Measurements from ENCODE around the gene MS4A6E. TPM values are rescaled to one million over a fixed set of nuclear protein-coding genes. Genes with fewer than 3 reads are reported as not detected.
A peak's percentile ranks its signal among the peaks of the same experiment; 100 is the strongest.

MS4A6E gene
- total and polyA plus RNA-seq, 2 donors (not counting 1 experiment from before 2014, with no cell fraction given): not detected

DNA sequence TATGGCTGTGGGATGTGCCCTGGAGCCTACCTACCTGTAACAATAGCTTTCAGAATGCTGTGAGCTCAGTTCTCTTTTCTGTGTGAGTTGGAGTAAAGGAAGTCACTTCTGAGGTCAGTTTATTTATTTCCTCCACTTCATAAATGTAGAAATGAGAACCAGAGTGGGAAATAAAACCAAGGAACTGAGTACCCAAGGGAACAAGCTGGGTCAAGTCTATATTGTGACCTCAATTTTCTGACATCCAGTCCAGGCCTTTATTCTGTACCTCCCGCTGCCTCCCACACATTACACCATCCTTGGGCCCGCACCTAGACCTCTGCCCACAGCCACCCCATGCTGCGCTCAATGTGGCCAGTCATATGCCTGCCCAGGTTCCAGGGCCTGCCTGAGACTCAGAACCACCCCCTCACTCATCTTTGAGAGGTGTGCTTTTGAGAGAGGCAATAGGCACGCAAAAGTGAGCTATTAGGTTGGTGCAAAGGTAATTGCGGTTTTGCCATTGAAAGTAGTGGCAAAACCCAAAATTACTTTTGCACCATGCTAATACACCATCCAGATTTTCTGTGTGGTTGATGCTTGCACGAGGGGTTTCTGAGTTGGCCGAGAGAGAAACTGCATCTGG lies 9.8 kb downstream of the MS4A6E start:
- H3K4me3 ChIP-seq (ENCODE audit: control extremely low read depth in 1 of 5, extremely low read depth in 1 of 5, insufficient read depth in 1 of 5, low read depth in 2 of 5, low read length in 4 of 5): no peak overlapping the region
- H3K4me1 ChIP-seq (ENCODE audit: control insufficient read depth in 2 of 2, insufficient read depth in 2 of 2, low read length in 2 of 2): peaks cover 9 to 12% of the 10 kb centered on the region in 2 donors
- no peaks in the 10 kb centered on the region for H3K27me3 ChIP-seq (replicated peaks in 1 of 4; ENCODE audit: control extremely low read depth in 1 of 4, control insufficient read depth in 3 of 4, insufficient read depth in 4 of 4, low read length in 3 of 4)
- ChIA-PET POLR2A (no interaction called here), CTCF (interaction anchor here (0.8 to 5.9 kb wide), 7 partner anchors 10 to 282 kb away, joined by 3 to 100 read pairs (median 5); no protein-coding TSS in a partner anchor)
- Mint-ChIP-seq H3K27ac (peak overlapping the region; percentile 26), H3K4me1 (peaks cover 13% of the 10 kb centered on the region), H3K27me3 (no peaks in the 10 kb centered on the region), H3K4me3 (no peak overlapping the region), H3K9me3 (ENCODE audit: insufficient read depth) (no peaks in the 10 kb centered on the region)
- no peaks in the 10 kb centered on the region for H3K9me3 ChIP-seq (ENCODE audit: control extremely low read depth in 1 of 3, control insufficient read depth in 2 of 3, insufficient read depth in 1 of 3, low read length in 2 of 3)
- no peaks in the 10 kb centered on the region for H3K36me3 ChIP-seq (replicated peaks in 1 of 2; ENCODE audit: control extremely low read depth in 1 of 2, control insufficient read depth in 1 of 2, extremely low read depth in 1 of 2, insufficient read depth in 2 of 2, low read length in 1 of 2)
- H3K9ac ChIP-seq (ENCODE audit: low read length): no peak overlapping the region
- no peaks in the 10 kb centered on the region for H3K79me2 ChIP-seq (ENCODE audit: control insufficient read depth, insufficient read depth, low read length)
- TF ChIP-seq, protein P1, sequence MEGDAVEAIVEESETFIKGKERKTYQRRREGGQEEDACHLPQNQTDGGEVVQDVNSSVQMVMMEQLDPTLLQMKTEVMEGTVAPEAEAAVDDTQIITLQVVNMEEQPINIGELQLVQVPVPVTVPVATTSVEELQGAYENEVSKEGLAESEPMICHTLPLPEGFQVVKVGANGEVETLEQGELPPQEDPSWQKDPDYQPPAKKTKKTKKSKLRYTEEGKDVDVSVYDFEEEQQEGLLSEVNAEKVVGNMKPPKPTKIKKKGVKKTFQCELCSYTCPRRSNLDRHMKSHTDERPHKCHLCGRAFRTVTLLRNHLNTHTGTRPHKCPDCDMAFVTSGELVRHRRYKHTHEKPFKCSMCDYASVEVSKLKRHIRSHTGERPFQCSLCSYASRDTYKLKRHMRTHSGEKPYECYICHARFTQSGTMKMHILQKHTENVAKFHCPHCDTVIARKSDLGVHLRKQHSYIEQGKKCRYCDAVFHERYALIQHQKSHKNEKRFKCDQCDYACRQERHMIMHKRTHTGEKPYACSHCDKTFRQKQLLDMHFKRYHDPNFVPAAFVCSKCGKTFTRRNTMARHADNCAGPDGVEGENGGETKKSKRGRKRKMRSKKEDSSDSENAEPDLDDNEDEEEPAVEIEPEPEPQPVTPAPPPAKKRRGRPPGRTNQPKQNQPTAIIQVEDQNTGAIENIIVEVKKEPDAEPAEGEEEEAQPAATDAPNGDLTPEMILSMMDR (IDR thresholded peaks at IDR 0.05): no peak
- TF ChIP-seq EZH2 (IDR thresholded peaks at IDR 0.05; ENCODE audit: borderline replicate concordance, insufficient read depth, low read depth, low read length, poor library complexity, severe bottlenecking): no peak
- intact Hi-C loops (cut with micrococcal nuclease): no loop called here
- no peak for DNase-seq
- H4K20me1 ChIP-seq (ENCODE audit: control insufficient read depth, insufficient read depth, low read length, poor library complexity, severe bottlenecking): no peaks in the 10 kb centered on the region
- no peak for ATAC-seq (ENCODE audit: low read depth)
- WGBS (ENCODE audit: insufficient coverage): 82% methylated on average over 5 of the region's 7 CpGs
- no peak overlapping the region for H3K4me2 ChIP-seq (replicated peaks; ENCODE audit: low read depth, low read length, poor library complexity, severe bottlenecking)
- no peak overlapping the region for H3K27ac ChIP-seq (ENCODE audit: low read length in 2 of 2)
- no peak overlapping the region for H2AFZ ChIP-seq (ENCODE audit: insufficient read depth, low read depth, low read length, poor library complexity, severe bottlenecking)

DNA sequence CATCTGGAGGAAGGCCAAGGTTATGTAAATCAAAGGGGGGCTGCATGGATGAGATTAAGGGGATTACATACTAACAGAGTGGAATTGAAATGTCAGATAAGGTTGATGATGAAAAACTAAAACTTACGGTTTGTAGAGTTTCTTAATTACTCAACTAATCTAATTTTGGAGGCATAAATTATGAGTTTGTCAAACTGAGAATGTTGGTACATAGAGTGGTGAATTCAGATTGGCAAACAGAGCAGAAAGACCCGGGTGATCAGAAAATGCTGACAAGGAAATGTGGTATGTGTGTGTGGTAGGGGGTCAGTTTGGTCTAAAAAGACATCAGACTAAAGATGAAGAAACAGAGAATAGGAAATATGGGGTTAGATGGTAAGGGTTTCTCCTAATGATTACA lies 11.0 kb downstream of the MS4A6E start:
- H3K27me3 ChIP-seq (replicated peaks in 1 of 4; ENCODE audit: control extremely low read depth in 1 of 4, control insufficient read depth in 3 of 4, insufficient read depth in 4 of 4, low read length in 3 of 4): no peaks in the 10 kb centered on the region
- CTCF ChIA-PET: interaction anchor here (0.6 to 1.2 kb wide), 2 partner anchors 9 to 297 kb away, joined by 3 read pairs; no protein-coding TSS in a partner anchor
- peaks cover 13% of the 10 kb centered on the region for H3K4me1 Mint-ChIP-seq
- no peaks in the 10 kb centered on the region for H3K27me3 Mint-ChIP-seq
- no peak overlapping the region for H2AFZ ChIP-seq (ENCODE audit: insufficient read depth, low read depth, low read length, poor library complexity, severe bottlenecking)
- DNase-seq (no peak), ATAC-seq (ENCODE audit: low read depth) (no peak)
- peaks cover 9 to 12% of the 10 kb centered on the region in 2 donors for H3K4me1 ChIP-seq (ENCODE audit: control insufficient read depth in 2 of 2, insufficient read depth in 2 of 2, low read length in 2 of 2)
- no peak overlapping the region for H3K4me3 Mint-ChIP-seq
- H3K4me2 ChIP-seq (replicated peaks; ENCODE audit: low read depth, low read length, poor library complexity, severe bottlenecking): no peak overlapping the region
- H3K36me3 ChIP-seq (replicated peaks in 1 of 2; ENCODE audit: control extremely low read depth in 1 of 2, control insufficient read depth in 1 of 2, extremely low read depth in 1 of 2, insufficient read depth in 2 of 2, low read length in 1 of 2): no peaks in the 10 kb centered on the region
- no peak overlapping the region for H3K4me3 ChIP-seq (ENCODE audit: control extremely low read depth in 1 of 5, extremely low read depth in 1 of 5, insufficient read depth in 1 of 5, low read depth in 2 of 5, low read length in 4 of 5)
- H3K9ac ChIP-seq (ENCODE audit: low read length): no peak overlapping the region
- POLR2A ChIA-PET: no interaction called here
- H3K27ac ChIP-seq (ENCODE audit: low read length in 2 of 2): no peak overlapping the region
- H4K20me1 ChIP-seq (ENCODE audit: control insufficient read depth, insufficient read depth, low read length, poor library complexity, severe bottlenecking): no peaks in the 10 kb centered on the region
- intact Hi-C loops (cut with micrococcal nuclease): no loop called here
- no peaks in the 10 kb centered on the region for H3K79me2 ChIP-seq (ENCODE audit: control insufficient read depth, insufficient read depth, low read length)
- 80% methylated on average over 1 of the region's 2 CpGs for WGBS (ENCODE audit: insufficient coverage)
- H3K9me3 ChIP-seq (ENCODE audit: control extremely low read depth in 1 of 3, control insufficient read depth in 2 of 3, insufficient read depth in 1 of 3, low read length in 2 of 3): no peaks in the 10 kb centered on the region
- H3K27ac Mint-ChIP-seq: no peak overlapping the region
- no peaks in the 10 kb centered on the region for H3K9me3 Mint-ChIP-seq (ENCODE audit: insufficient read depth)
- no peak for TF ChIP-seq EZH2 (IDR thresholded peaks at IDR 0.05; ENCODE audit: borderline replicate concordance, insufficient read depth, low read depth, low read length, poor library complexity, severe bottlenecking)
- TF ChIP-seq, protein P1 (IDR thresholded peaks at IDR 0.05): no peak

All from B cell (primary cell).